Measurements from ENCODE around the gene CHCHD3.
A peak's percentile ranks its signal among the peaks of the same experiment; 100 is the strongest.

Gene CHCHD3

DNA sequence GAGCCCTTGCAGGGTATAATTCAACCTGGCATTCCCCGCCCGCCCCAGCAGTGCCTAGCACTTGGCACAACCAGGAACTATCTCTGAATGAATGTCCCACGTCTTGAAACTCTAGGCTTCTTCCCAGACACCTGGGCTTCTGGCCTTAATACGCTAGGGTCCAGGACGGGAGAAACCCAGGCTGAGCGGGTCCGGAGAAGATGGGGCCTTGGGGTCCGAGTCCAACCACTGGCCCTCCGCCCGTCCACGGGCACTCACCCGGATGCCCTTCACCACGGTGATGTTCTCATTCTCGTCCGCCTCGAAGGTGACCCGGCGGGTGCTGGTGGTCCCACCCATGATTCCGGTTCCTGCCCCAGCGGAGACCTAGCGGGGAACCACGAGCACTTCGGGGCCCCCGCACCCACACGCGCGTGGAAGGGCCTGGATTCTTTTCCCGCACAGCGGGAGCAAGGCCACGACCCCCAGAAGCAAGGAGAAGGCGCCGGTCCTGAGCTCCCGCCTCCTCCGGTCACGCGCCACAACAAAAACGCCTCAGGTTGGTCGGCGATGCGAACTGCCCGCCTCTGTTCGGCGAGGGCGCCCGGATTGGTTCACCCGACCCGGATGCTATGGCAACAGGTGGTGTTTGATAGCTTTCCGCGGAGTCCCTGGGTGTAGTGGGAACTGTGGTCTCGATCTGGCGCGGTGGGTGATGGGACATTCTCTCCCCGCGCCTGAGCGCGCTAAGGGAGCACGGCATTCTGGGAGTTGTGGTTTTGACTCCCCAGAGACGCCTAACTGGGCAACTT lies at the start of gene CHCHD3:
Gene CHCHD3 (minus strand): TSS at position 492 of the 791 bp plus-strand sequence. CDS start 153 bp downstream, at position 339.
- peak; percentile 96 for DNase-seq

DNA sequence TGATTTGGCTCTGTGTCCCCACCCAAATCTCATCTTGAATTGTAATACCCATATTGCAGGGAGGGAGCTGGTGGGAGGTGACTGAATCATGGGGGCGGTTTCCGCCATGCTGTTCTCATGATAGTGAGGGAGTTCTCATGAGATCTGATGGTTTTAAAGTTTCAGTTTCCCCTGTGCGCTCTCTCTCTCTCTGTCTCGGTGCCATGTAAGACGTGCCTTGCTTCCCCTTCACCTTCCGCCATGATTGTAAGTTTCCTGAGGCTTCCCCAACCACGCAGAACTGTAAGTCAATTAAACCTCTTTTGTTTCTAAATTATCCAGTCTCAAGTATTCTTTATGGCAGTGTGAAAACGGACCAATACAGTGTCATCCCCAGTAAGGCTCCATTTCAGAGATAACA lies 48.3 kb upstream of the CHCHD3 start:
- DNase-seq: no peak

DNA sequence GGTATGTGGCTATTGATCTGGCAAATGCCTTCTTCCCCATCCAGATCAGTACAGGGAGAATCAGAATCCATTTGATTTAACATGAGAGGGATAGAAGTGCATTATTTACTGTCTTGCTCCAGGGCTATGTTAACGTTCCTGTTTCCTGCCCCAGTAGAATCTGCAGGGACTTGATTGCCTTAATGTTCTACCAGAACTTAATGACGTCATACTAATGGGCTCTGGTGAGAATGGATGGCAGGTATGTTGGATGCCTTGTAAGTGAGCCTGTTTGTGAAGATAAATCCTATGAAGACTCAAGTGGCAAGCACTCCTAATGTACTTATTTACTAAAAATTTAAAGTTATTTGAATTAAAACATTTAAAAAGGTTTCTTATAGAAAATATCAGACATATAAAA lies 44.5 kb upstream of the CHCHD3 start:
- no peak for DNase-seq

DNA sequence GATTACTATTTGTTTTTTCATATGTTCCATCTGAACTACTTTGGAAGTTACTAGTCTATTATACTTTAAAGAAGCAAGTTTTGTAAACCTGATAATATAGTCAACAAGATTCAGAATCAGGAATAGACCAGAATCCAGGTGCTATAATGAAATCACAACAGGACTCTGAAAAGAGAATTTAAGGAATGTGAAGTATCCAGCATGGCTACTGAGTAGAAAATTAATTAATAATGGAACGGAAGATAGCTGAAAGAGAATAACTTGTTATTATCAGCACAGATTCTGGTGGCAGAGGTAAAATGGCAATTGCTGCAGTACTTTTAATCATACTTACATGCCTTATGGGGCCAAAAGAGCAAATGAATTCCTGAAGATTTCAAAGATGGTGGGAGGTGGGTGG lies 43.1 kb upstream of the CHCHD3 start:
- no peak for DNase-seq

DNA sequence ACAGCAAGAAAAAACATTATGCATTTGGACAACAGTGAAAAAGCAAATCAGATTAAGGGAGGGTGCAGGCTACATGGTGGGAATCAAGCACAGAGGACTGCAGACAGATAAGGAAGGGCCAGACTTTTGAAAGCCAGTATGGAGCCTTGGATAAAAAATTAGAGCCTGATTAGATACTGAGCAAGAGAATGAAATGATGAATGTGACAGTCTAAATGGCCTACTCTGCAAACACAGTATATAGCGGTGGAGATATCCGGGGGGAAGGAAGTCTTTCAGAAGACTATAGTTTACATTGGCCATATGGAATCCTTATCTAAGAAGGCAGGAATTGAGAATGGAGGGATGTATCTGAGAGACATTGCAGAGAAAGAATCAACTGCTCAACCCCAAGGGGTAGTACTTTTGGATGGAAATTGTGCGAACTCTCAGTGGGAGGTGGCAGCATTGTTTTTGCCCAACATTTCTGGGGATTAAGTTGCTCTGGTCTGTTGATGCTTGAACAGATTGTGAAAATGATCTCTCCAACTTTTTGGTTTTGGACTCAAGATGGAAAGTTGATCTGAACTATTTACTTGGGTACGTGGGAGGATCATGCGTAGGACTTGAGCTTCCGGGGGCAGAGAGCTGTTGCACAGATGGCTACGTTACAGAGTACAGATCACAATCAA lies 39.4 kb upstream of the CHCHD3 start:
- no peak for DNase-seq

DNA sequence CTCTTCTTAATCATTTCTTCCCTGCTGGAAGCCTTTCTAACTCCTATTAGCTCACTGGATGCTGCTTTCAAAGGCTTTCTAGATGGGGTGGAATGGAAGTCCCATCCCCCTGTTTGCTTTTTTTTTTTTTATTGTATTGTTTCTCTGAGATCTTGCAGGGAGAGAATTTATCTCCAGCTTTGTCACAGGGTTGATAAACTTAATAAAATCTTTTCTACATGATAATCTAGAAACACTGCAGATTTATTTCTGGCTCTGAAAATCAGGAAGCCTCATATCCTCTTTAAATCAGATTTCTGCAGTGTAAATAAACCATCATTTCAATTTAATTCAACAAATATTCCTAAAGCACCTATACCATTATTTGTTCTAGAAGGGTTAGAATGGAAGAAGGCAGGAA lies 37.2 kb upstream of the CHCHD3 start:
- DNase-seq: no peak

DNA sequence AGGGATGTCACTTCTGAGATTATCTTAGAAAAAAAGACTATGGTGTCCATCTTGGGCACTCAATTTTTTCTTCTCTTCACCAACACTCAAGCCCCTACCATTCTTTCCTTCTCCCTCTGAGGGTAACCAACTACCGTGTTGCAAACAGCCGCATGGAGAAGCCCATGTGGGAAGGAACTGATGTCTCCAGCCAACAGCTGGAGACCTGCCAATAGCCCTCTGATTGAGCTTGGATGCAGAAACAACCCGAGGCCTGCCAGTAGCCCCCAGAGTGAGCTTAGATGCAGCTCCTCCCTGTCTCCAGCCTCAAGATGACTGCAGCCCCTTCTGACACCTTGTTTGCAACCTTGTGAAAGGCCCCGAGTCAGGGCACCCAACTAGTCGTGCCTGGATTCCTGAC lies 36.4 kb upstream of the CHCHD3 start:
- DNase-seq: no peak

DNA sequence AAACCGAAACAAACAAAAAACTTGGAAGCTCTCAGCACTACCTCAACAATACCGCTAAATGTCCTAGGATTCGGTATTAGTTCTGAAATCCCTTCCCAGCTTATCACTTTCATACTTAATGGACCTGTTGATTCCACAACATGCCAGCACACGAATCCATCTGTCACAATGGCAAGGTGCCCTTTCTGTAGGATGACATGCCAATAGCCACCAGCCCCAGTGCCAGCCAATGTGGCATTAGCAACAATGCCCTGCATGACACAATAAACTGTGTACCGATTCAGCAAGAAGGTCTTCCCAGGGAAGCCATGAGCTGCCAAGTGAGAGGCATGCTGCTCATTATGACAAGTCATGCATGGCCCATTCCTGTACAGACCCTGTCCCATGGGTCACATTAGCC lies 35.6 kb upstream of the CHCHD3 start:
- DNase-seq: no peak

DNA sequence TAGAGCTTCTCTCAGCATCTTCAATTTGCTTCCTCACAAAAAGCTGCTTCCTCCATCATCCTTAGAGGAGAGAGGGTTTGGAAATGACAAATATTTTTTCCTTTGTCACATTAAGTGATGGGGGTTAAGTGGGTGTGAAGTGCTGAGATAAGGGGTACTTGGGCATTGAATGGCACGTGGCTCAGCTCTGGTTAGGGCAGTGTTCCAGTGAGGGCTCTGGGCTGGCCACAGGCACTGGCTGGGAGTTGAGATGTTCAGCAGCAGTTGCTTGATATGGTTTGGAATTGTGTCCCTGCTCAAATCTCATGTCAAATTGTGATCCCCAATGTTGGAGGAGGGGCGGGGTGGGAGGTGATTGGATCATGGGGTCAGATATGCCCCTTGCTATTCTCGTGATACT lies 33.7 kb upstream of the CHCHD3 start:
- DNase-seq: no peak

DNA sequence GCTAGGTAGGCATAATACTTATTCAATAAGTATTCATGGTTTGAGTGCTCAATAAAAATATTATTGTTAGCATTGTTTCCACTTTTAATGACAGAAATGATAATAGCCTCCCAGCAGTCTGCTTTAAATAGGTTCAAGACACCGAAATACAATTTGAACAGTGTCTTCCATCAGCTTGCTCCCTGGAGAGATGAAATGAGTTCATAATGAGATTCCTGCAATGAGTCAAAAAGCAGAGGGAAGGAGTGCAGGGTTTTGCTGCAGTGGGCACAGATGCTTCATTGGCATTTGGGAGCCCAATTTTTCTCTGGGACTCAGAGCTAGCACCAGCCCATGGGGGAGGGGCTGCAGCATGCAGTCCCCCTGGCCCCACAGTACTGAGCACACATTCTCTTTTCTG lies 32.6 kb upstream of the CHCHD3 start:
- DNase-seq: no peak

DNA sequence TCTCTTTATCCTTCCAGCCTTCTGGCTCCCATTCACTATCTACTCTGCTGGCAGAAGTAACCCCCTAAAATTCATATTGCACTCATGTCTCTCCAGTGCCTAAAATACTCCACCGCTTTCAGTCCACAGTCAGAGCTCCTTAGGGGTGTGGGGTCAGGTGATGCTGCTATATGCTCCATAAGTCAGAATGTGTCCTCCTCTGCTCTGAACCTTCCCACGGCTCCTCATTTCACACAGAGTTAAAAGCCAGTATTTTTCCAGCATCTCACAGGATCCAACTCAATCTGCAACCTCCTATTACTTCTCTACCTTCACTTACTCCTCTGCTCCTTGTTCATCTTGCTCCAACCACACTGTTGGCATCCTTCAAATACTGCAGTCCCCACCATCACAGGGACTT lies 31.1 kb upstream of the CHCHD3 start:
- DNase-seq: no peak

DNA sequence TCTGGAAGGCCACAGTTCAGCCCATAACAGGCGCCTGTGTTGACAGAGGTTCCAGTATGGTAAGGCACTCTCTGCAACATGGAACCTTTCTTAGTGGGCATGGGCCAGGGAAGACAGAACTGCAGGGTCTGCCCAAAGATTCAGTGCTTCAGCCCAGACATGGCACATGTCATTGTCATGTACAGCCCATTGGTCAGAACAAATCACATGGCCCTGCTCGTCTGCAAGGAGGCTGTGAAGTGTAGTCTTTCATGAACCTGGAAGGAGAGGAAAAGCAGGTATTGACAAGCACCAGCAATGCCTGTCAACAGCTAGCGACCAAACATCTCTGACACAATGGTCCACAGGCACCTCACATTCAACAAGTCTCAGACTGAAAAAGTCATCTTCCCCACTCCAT lies 30.4 kb upstream of the CHCHD3 start:
- DNase-seq: no peak

DNA sequence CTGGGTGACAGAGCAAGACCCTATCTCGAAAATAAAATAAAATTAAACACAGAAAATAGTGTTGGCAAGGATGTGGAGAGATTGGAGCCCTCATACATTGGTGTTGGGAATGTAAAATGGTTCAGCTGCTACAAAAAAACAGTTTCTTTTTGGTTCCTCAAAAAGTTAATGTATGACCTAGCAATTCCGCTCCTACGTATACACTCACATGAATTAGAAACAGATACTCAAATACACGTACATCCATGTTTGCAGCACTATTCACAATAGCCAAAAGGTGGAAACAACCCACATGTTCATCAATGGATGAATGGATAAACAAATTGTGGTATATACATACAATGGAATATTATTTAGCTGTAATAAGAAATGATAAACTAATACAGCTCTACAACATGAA lies 28.4 kb upstream of the CHCHD3 start:
- DNase-seq: no peak

DNA sequence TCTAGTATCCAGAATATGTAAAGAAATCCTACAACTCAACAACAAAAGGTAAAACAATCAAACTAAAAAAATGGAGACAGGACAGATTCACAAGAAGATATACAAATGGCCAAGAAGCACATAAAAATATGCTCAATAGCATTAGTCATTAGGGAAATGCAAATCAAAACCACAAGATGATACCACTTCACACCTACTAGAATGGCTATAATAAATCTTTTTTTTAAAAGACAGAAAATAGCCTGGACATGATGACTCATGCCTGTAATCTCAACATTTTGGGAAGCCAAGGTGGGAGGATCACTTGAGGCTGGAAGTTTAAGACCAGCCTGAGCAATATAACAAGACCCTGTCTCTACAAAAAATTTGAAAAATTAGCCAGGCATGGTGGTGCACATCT lies 27.9 kb upstream of the CHCHD3 start:
- no peak for DNase-seq

DNA sequence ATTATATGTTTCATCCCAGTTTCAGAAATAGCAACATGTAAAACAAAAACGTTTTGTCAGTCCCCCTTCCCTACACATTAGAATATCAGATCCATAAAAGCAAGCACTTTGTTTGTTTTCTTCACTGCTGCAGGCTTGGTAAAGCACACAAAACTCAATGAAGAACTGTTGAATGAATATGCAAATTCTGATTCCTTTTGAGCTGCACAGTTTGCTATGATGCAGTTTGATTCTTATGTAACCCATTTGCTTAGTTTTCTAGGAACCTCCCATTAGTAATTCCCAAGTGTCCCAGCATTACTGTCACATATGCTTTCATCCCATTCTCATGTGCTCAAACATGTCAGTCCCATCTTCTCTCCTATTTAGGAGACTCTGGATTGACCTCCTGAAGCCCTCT lies 26.1 kb upstream of the CHCHD3 start:
- no peak for DNase-seq

DNA sequence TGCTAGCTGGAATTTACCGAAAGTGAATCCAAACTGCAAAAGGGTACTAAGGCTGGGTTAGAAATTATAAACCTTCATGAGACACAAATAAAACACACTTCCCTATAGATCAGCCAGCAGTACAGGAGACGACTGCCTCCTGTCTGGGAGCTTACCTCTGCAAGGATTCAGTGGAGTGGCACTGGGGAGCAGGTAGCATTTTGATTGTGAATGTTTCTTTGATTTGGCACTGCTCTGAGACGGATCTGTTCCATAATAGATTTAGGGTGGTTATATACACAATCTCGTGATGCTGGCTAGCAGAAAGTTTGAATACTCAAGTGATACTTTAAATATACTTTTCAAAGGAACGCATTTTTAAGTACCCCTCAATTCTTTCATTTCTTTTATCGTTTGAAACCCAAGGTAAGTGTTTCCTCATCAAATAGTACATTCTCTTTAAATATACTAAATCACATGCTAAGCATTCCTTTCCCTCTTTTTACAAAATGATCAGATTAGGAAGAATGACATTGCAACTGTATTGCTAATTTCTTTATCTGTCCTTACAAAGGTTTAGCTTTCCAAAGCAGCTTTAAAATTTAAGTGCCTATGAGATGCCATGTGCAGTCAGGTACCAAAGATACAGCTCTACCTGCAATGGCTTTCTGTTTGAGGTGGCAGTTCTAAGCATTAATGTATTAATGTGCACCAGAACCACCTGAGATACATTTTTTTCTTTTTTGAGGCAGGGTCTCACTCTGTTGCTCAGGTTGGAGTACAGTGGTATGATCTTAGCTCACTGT lies 20.6 kb upstream of the CHCHD3 start:
- DNase-seq: no peak

DNA sequence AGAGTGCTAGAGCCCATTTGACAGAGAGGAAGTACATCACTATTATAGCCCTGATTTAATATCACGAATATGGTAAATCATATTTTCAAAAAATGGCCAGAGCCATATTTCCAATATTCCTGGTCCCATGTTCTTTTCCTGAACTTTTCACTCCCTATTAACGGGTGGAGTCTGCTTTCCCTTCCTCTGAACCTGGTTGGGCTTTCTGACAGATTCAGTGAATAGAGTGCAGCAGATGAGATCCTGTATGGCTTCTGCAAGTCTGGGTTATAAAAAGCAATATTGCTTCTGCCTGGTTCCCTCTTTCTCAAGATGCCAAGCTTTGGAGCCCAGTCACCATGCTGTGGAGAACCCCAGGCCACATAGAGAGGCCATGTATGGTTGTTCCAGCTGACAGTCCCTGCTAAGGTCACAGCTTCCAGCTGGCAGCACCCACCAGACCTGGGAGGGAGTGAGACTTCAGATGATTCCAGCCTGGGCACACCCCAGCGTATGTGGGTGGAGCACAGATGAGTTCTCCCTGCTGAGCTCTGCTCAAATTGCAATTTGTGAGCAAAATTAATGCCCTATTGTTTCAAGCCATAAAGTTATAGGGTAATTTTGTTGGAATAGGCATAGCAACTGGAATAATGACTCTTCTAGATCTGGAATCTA lies 17.9 kb upstream of the CHCHD3 start:
- DNase-seq: no peak

DNA sequence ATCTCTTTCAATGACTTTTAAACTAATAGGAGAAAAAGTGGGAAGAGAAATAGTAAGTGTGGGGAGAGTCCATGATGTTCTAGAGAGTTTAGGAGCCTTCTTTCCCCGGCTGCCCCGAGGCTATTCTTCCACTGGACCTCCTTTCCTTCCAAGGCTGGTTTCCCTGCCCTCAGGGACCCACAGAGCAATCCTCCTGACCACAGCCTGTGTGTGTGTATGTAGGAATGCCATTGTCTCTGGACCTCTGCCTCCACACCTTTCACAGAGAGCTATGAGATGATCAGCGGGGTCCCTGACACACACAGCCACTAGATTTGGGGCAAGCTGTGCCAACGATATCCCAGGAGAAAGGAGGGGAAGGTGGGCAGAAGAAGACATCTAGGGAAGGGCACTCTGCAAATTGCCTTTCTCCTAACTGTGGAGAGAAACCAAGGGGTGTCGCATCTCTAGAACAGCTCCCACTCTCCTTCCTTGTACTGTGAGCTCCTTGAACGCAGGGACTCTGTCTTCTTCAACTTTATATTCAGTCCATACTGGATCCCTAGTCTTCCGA lies 13.3 kb upstream of the CHCHD3 start:
- DNase-seq: no peak

DNA sequence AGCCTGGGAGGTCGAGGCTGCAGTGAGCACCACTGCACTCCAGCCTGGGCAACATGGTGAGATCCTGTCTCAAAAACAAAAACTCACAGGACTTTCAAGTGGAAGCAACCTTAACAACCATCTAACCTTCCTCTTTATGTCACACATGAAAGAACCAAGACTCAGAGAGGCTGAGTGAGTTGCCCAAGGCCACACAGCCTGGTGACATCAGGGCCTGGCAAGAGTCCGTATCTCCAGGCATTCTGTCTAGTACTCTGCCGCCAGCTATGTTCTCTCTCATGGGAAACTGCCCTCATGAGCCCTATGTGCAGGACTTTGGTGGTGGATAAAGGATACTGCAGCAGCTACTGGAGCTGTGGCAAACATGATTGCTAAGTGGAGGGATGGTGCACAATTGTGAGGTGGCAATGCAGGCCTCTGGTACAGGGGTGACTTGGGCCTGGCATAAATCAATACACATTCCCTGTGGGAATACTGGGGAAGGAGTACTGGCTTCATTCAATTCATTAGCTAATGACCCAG lies 10.1 kb upstream of the CHCHD3 start:
- DNase-seq: no peak

DNA sequence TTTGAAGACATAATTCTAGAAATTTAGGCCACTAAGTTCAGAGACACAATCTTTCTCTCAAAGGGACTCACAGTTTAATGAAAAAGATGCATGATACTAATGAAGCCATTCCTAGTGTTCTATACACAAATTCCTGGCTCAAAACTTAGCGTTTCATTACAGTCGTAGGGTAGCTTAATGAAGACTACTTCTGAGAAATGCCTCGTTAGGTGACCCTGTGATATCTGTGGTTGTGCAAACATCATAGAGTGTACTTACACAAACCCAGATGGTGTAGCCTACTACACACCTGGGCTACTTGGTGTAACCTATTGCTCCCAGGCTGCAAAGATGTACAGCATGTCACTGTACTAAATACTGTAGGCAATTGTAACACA lies 488 bp upstream of the CHCHD3 start:
- DNase-seq: no peak

DNA sequence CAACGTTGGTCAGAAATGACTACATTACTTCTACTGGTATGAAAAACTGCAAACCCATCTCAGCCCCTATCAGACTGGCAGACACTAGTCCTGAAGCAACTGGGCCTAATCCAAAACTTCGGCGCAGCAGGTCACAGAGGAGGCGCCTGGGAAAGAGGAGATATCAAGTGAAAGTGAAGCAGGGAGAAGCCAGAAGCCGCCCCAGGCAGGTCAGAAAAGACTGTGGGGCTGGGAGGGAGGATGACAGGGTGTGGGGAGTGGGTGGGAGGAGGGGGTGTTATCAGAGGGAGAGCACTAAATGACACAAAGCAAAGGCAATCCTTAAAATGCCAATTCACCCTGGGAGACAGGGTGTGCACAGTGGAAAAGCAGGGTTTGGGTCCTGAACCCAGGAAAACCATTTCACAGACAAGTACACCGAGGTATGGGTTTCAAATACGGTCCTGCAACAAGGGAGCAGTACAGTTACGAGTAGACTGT lies 731 bp downstream of the CHCHD3 start:
- DNase-seq: peak; percentile 57

DNA sequence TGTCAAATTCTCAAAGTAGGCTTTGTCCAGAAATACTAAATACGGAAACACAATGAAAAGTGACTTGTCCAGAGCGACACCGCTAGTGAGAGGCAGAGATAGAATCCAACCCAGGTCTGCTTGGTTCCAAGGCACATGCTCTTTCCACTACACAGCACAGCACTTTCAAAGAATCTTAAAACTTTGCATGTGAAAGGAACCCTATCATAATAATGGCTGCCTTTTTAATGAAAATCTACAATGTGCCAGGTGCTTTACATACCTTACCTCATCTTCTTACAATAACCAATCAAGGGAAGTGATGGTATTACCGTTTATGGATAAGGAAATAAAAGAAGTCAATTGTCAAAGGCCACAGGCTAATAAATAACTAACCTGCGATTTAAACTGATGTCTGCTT lies 2.6 kb downstream of the CHCHD3 start:
- no peak for DNase-seq

DNA sequence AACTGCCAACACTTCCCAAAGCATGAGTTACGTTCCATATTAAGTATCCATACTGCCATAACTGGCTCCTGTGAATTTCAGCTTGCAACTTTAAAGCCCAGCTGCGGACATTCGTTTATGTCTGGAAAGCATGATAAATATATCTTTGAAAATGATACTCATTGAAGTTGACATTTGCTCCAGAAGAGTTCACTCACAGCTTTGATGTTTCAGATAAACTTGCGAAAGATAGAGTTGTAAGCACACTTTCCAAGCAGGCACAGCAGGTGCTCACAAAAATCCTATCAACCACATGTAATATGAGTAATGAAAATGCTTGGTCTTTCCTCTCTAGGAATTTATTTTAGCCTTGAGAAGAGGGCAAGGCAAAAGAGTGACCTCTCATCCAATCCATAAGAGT lies 4.5 kb downstream of the CHCHD3 start:
- DNase-seq: no peak

Data from activated CD8-positive, alpha-beta memory T cell treated with anti-CD3 and anti-CD28 coated beads for 24 hours (primary cell).